ENCODE data around the gene GOLGA6L24.
"Not testable (repeated sequence)": the region's sequence is repeated elsewhere in the genome, so short reads cannot be mapped to it uniquely, and the experiment has no call there.

Gene GOLGA6L24, protein sequence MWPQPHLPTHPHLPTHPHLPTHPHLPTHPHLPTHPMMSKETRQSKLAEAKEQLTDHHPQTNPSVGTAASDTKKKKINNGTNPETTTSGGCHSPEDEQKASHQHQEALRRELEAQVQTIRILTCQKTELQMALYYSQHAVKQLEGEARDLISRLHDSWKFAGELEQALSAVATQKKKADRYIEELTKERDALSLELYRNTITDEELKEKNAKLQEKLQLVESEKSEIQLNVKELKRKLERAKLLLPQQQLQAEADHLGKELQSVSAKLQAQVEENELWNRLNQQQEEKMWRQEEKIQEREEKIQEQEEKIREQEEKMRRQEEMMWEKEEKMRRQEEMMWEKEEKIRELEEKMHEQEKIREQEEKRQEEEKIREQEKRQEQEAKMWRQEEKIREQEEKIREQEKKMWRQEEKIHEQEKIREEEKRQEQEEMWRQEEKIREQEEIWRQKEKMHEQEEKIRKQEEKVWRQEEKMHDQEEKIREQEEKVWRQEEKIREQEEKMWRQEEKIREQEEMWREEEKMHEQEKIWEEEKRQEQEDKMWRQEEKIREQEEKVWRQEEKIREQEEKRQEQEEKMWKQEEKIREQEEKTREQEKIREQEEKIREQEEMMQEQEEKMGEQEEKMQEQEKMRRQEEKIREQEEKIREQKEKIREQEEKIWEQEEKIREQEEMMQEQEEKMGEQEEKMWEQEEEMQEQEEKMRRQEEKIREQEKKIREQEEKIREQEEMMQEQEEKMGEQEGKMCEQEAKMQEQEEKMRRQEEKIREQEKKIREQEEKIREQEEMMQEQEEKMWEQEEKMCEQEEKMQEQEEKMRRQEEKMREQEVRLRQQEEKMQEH

GRCh38 chr15:28357984-28358383, at the start of gene GOLGA6L24:
Gene GOLGA6L24, minus strand, starts transcription at chr15:28358084. Its CDS starts 61 bp downstream, at chr15:28358023.
- not testable (repeated sequence) for DNase-seq

GRCh38 chr15:28402774-28403435, 45.0 kb upstream of the GOLGA6L24 start:
- not testable (repeated sequence) for DNase-seq

DNA sequence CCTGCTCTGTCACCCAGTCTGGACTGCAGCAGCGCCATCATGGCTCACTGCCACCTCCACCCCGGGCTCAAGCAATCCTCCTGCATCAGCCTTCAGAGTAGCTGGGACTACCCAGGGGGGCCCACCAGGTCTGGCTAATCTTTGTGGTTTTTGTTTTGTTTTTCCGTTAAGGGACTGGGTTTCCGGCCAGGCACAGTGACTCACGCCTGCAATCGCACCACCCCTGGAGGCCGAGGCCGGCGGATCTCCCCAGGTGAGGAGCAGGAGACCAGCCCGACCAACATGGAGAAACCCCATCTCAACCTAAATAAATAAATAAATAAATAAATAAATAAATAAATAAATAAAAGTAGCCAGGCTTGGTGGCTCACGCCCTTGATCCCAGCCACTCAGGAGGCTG, 38.1 kb upstream of the GOLGA6L24 start:
- not testable (repeated sequence) for DNase-seq

GRCh38 chr15:28380053-28380452, 22.2 kb upstream of the GOLGA6L24 start:
- not testable (repeated sequence) for DNase-seq

DNA sequence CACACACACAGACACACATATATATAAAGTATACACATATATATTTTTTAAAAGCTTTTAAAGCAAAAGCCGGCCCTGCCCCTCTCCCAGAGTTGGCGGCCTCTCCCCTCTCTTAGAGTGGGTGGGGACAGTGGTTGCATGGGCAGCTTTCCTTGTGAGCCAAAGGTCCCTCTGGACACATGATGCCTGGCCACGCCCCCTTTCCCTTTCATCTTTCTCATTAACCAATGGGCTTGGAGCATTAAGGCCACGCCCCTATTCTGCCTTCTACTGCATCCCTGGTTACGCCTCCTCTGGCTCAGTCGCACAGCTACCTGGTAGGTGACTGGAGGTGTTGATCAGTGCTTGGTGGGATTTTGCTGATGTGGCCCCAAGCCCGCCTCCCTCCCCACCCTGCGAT, 20.5 kb upstream of the GOLGA6L24 start, which contains the start of gene GOLGA8F:
Gene GOLGA8F, plus strand, starts transcription at position 301 of the 400 bp plus-strand sequence. Its CDS starts 98 bp downstream, at position 399.
- DNase-seq, result not testable (repeated sequence)

- not testable (repeated sequence) for DNase-seq
Measured at GRCh38 chr15:28365502-28365901, 7.6 kb upstream of the GOLGA6L24 start.

- not testable (repeated sequence) for DNase-seq
Measured at GRCh38 chr15:28322129-28322588, 35.7 kb downstream of the GOLGA6L24 start, which contains the start of gene HERC2. Gene HERC2, minus strand, starts transcription at chr15:28322179. Its CDS starts 746 bp downstream, at chr15:28321433.

DNA sequence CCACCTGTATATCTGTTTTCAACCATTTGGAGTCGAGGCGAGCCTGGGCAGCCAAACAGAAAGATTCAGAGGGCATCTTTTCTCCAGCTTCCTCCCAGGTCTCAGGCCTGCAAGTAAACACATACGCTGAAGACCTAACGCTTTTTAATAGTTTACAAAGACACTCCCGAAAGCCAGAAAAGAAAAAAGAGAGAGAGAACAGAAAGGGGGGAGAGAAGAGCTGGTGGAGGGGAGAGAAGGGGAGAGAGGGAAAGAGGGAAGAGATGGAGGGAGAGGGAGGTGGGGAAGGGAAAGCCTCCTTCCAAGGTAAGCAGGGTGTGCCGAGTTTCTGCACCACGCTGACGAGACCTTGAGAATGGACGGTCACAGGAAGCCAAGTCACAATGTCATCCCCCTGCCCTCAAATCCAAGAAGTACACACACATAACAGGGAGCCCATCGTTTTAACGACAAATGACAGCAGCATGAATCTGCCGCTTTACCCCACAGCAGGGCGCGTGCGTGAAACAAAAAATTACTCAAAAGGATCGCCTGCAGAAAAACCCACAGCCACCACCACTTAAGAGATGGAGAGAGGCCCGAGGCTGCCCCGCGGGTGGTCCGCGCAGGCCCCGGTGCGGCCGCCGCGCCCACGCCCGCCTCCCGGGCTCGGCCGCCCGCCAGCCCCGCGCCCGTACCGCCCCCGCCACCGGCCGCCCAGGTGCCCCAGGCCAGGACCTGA, 36.4 kb downstream of the GOLGA6L24 start:
- not testable (repeated sequence) for DNase-seq

GRCh38 chr15:28319725-28320124, 38.2 kb downstream of the GOLGA6L24 start:
- DNase-seq, result not testable (repeated sequence)

DNA sequence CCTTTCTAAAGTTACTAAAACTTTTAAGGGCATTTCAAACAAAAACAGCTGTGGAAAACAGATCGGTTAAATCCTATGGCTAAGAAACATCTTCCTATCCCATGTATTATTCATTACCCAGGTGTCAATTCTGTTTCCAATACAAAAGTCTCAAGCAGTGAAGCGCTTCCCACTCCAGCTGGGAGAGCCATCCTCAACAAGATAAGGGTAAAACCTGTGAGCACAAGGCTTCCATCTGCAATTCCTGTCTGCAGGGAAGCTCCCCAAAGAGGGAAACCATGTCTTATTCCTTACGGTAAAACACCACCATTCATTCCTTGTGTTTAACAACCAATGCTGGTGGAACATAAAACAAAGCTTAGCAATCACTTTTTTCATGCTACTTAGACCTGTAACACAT, 39.1 kb downstream of the GOLGA6L24 start:
- DNase-seq, result not testable (repeated sequence)

GRCh38 chr15:28318122-28318521, 39.8 kb downstream of the GOLGA6L24 start:
- DNase-seq, result not testable (repeated sequence)

- not testable (repeated sequence) for DNase-seq
Measured at GRCh38 chr15:28316958-28317357, 40.9 kb downstream of the GOLGA6L24 start.

DNA sequence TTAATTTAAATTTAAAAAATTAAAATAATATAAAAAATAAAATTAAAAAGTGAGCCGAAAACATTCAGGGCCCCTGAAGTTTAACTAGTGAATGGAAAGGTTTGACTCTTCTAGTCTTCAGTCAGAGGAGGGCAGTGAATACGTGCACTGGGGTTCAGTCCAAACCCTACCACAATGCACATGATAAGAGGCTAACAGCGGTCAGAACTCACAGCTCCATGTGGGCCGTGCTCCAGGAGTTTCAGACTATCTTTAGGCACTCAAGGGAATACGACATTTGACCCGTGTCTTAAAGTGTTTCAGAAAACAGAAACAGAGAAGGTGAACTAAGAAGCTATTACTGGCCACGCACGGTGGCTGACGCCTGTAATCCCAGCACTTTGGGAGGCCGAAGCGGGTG, 47.4 kb downstream of the GOLGA6L24 start:
- not testable (repeated sequence) for DNase-seq

DNA sequence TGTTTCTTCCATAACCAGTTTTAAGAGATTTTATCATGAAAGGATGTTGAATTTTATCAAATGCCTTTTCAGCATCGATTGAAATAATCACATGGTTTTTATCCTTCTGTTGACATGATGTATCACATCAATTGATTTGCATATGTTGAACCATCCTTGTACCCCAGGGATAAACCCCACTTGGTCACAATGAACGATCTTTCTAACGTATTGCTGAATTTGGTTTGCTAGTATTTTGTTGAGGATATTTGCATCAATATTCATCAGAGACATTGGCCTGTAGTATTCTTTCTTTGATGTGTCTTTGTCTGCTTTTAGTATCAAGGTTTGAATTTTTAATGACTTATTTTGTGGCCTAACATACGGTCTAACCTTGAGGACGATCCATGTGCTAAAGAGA, 49.2 kb downstream of the GOLGA6L24 start:
- DNase-seq, result not testable (repeated sequence)
